Fibroblast of villous mesenchyme (primary cell): ENCODE measurements around the gene SLC35F3. TPM values are rescaled to one million over a fixed set of nuclear protein-coding genes. Genes with fewer than 3 reads are reported as not detected.
"Not testable (repeated sequence)": the region's sequence is repeated elsewhere in the genome, so short reads cannot be mapped to it uniquely, and the experiment has no call there.

Experiments used
- DNase-seq: peaks from one replicate; pipeline ENCODE4 v3.0.0-alpha.2; 2010; ENCODE audit warnings: low read depth
- H3K4me3 ChIP-seq: 2 replicates; pipeline ENCODE4 v1.5.1; 2011; ENCODE audit warnings: low read depth, mild to moderate bottlenecking, low read length
- CTCF ChIP-seq: IDR thresholded peaks from 2 replicates; pipeline ENCODE4 v1.5.1; 2012; ENCODE audit warnings: low read depth, mild to moderate bottlenecking, low read length; ENCODE audit not compliant: insufficient read depth
- total RNA-seq: library from RNA; depleted of rRNA; stranded (reverse); fragments of >200 nt; gene quantifications from 2 replicates; pipeline ENCODE4 v1.2.3, GENCODE V29; 2012

Gene SLC35F3
- total RNA-seq, 1 donor, result 1.7 TPM

- peak; percentile 56 for DNase-seq
- H3K4me3 ChIP-seq, result no peak overlapping the region
Observed at GRCh38 chr1:234114648-234115307, 210.3 kb downstream of the SLC35F3 start.

GRCh38 chr1:234118911-234119310, 214.4 kb downstream of the SLC35F3 start:
- DNase-seq, result no peak
- no peak for TF ChIP-seq CTCF

More at GRCh38 chr1:234114648-234115307, 210.3 kb downstream of the SLC35F3 start:
- TF ChIP-seq CTCF, result peak; percentile 65

GRCh38 chr1:234119431-234119830, 215.0 kb downstream of the SLC35F3 start:
- DNase-seq, result no peak
- TF ChIP-seq CTCF, result no peak
- H3K4me3 ChIP-seq, result no peak overlapping the region

More at GRCh38 chr1:234118911-234119310, 214.4 kb downstream of the SLC35F3 start:
- no peak overlapping the region for H3K4me3 ChIP-seq

DNA sequence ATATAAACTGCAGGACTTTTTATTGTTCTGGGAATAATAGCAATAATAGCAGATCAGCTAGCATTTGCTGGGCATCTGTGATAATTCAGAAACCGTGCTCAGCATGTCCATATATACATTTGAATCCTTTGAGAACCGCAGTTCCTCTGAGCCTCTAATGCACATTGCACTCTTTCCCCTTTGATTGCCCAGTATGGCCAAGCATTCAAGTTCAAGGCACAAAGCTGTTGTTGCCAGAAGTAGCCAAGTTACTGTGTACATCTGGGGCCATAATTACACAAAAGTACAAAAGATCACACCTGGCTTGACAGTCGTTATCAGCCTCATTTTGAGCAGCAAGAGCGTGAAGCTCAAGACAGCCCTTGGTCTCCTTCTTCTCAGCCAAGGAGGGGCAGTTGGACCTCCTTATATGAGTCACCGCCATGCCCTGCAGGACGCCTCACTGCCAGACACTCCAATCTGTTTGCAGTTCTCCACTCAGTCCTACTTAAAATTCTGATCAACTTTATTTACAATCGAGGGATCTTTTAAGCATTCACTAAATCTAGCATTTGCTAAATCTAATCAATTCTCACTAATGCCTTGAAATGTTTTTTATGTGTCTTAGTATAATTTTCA, 216.0 kb downstream of the SLC35F3 start:
- no peak for TF ChIP-seq CTCF
- no peak for DNase-seq
- no peak overlapping the region for H3K4me3 ChIP-seq

- not testable (repeated sequence) for DNase-seq, H3K4me3 ChIP-seq
Observed at GRCh38 chr1:234121659-234122058, 217.2 kb downstream of the SLC35F3 start.

DNA sequence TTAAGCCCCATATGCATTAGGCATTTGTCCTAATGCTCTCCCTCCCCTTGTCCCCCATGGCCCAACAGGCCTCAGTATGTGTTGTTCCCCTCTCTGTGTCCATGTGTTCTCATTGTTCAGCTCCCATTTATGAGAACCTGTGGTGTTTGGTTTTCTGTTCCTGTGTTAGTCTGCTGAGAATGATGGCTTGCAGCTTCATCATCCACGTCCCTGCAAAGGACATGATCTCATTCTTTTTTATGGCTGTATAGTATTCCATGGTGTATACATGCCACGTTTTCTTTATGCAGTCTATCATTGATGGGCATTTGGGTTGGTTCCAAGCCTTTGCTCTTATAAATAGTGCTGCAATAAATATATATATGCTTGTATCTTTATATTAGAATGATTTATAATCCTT, 218.1 kb downstream of the SLC35F3 start:
- H3K4me3 ChIP-seq, DNase-seq: not testable (repeated sequence)

- H3K4me3 ChIP-seq, result no peak overlapping the region
- DNase-seq, result no peak
- no peak for TF ChIP-seq CTCF
Observed at GRCh38 chr1:234123867-234124266, 219.4 kb downstream of the SLC35F3 start.

- peak; percentile 23 for TF ChIP-seq CTCF
- no peak overlapping the region for H3K4me3 ChIP-seq
- peak; percentile 4 for DNase-seq
Observed at GRCh38 chr1:234125283-234125682, 220.8 kb downstream of the SLC35F3 start.
